Iris pigment epithelial cell (primary cell): Measurements from ENCODE around the gene CLIC5.
"Not testable (repeated sequence)": the region's sequence is repeated elsewhere in the genome, so short reads cannot be mapped to it uniquely, and the experiment has no call there.

ENCODE experiments used
- DNase-seq: peaks from one replicate; pipeline ENCODE4 v3.0.0-alpha.2; 2011; ENCODE audit warnings: low read depth

CLIC5 gene

DNA sequence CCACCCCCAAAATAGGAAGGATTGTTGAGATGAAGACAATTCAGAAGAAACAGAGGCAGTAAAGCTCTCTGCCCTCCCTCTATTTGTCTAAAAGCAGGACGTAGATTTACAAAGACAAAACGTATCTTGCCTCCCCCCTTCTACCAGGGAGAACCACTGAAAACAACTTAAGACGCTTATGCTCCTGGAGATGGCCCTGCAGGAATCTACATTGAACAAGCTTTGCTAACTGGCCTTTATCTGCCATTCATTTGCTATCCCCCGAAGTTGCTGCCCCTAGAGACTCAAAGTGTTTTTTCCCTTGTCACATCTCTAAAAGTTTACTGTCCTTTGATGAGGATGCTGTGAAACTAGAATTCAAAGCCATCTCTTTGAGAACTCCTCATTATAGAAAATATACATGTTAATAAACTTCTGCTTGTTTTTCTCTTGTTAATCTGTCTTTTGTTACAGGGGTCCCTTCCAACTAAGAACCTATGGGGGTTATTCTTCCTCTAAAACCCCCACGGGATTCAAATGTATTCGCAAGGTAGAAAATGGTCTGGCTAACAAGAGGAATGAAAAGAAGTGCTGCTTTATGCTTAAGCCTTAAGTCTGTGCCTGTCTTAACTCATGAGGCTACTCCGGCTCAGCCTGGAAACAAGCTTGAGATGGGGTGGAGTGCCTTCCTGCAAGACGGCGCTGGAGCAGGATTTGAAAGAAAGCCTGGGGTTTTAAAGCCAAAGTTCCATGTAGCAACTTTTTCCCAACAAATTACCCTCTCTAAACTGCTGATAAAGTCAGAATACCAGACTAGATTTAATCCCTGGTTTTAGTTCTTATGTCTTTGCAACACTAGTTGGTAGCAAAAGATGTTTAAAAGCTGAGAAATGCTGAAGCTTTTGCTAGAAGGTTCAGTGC lies 88.0 kb downstream of the CLIC5 start:
- no peak for DNase-seq

DNA sequence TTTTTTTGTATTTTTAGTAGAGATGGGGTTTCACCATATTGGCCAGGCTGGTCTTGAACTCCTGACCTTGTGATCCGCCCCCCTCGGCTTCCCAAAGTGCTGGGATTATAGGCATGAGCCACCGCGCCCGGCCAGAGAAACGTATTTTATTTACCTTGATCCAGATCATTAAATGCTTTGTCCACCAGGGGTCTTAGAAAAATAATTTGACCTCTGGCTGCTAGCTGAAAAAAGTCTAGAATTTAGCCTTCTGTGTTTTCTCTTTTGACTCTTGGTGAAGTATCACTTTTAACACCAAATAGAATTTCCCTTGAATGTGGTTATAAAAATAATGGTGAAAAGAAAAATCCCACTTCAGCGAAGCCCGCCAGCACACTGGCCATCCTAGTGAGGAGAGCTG lies 89.2 kb downstream of the CLIC5 start:
- DNase-seq = not testable (repeated sequence)

DNA sequence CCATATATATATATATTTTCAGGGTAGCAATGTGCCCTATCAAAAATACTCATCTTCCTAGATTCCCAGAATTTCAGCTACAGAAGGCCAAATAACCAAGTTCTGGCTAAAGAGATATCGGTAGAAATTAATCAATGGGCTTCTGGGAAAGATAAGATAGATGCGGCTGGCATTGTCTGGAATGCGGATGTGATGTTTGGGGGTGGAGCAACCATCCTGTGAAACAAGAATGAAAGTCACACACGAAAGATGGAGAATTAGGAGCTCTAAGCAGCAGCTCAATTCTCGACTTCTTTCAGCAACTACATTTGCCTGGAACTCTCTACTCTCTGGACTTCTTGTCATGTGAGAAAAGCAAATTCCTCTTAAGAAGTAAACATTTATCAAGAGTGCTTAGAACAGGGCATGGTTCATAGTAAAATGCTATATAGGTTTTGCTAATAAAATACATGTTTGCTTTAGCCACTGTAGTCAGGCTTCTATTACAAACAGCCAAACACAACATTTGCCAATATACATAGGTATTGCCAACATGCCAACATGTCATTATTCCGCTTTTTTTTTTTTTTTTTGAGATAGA lies 90.8 kb downstream of the CLIC5 start:
- no peak for DNase-seq

DNA sequence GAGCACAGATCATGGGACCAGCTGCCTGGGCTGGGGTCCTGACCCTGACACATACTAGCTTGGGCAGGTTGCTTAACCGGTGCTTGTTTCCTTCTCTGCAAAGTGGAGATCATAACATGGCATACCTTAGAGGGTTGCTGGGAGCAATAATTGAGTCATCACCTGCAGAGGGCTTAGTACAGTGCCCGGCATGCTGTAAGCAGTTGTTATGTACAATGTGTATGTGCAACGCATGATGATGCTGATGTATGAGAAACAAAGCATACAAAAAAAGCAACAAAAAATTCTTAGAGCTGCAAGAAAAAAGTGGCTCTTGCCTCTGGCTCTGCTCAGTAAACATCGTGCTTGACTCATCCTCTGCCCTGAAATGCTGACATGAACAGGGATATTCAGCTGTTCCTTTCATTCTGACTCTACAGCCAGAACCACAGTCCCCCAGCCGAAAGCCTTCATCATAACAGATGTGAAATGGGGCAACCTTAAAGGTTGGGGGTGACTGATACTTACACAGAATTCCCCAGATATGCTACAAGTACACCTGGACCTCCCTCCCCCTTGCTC lies 91.7 kb downstream of the CLIC5 start:
- peak; percentile 85 for DNase-seq

DNA sequence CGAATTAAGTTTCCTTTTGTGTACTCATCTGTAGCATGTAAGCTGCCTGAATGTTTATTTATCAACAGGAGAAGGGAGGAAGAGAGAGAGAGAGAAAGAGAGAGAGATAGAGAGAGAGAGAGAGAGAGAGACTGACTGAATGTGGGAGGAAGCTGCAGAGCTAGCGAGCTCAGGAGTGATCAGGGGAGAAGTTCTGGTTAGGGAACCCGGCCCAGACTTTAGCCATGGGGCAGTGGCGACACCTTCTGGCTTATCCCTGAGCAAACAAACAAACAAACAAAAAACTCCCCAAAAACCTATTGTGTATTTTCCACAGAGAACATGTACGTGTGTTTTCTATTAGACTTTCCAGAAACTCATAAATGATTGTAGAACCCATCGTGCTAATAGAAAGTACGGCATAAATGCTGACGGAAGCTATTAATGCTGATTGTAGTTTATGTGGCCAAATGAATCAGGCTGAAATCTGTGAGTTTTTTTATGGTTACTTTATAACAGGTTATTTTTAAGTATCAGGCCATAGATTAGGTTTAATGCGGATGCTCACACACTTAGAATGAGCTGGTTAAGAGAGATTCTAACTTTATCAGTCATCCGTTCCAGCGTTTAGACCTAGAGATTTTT lies 92.8 kb downstream of the CLIC5 start:
- peak; percentile 89 for DNase-seq

DNA sequence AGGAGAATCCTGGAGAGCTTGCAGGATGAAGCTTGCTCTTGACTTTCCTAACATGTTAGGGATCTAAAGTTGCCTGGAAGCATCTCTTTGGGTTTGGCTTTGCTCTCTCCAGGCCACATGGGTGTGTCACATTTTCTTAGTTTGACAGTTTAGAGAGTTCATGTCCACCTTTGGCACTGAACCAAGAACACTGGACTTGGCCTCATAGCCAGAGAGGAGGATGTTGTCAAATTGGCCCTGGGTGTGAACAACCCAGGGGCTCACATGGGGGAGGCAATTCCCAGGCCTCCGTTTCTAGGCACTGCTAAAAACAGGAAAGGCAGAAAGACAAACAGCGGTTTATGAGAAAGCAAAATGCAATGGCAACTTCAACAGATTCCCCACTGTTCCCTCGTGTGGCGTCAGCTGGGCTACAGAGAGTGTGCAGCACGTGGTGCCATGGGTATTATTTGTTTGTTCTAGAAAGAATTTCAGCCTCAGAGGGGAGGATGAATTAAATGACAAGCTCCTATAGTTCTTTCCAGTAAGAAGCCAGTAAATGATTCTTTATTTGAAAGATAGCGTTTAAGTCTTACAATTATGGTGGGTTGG lies 93.9 kb downstream of the CLIC5 start:
- DNase-seq = no peak

DNA sequence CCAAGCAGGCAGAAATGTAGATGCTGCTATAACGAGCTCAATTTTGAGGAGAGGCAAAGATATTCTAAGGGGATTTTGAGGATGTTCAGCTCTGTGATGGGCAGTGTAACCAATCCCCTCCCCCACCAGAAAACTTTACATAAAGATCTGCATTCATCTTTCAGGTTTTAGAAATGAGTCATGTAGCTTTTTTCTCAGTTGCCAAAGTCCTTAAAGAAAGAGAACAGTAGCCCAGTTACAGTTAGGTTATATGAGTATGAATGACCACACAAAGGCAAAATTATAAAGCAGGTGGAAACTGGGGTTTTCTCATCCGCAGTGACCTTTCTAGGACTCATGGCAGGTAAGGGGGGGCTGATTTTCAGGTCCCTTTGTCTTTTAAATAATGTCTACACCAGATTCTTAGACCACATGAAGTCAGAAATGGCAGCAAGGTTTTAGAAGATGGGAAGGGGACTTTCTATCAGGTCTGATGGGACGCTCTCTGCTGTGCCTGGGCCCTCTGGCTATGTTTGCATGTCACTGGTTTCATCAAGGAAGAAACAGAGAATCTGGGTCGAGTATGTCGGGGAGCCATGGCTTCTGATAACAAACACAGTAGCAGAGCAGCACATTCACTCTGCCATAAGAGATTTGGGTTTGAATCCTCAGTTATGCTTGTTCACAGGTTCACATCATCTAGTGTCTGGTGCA lies 94.7 kb downstream of the CLIC5 start:
- no peak for DNase-seq

DNA sequence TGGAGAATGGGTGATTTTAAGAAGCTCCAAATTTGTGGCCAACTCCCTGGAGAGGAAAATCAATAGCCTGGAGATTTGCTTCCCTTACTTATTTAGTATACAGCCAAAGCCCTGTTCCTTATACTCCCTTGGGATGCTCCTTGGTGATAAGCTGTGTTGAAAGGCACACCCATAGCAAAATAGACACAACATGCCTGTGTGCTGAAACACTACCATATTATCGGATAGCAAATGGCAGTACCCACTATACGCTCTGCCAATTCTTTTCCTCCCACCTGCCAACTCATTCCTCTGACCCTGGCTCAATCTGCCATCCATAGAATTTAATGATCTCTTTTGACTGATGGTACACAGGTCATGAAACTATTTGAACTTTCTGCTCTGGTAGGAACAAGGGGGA lies 98.2 kb downstream of the CLIC5 start:
- no peak for DNase-seq

DNA sequence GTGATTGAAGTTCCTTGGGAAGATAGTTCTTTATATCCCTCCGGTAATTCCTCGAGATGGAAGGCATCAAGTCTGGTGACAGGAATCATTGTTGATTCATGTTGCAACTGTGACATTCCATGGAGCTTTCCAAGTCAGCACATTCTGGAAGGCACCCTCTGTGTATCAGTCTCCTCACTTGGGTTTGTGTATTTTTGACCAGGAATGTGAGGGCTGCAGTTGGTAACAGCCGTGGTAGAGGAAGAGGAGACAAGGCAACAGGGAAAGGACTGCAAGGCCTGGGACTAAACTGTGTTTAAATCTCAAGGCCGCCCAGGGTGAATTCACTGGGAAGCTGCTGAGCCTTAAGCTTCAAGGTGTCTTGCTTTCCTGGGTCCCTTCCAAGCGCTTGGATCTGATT lies 99.0 kb downstream of the CLIC5 start:
- DNase-seq = no peak

DNA sequence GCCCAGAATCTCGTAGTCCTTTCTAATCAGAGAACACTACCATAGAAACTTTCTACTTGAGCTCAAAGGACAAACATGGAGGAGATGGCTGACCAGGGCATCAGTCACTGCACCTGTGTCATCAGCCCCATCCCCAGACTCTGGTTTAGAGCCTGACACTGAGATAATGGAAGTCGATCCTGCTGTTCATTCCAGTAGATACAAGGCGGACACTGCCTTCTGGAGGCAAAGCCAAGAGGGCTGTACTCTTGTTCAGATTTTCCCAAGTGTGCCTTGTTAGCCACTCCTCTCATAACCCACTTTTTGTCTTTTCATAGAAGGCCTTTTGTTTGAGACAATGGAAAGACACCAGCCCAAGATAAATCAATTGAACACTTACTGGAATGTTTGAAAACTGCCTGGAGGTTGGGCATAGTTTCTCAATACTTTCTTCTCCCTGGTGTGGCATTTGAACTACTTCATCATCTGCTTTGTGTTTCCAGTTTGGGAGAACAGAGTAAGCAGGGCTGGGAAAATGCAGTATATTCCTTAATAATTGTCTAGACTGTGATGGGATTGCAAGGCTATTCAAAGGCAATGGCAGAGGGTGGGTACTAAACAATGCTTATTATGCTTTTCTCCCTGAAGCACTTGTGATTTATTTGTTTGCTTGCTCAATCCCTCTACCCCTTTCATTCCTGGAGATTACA lies 99.7 kb downstream of the CLIC5 start:
- no peak for DNase-seq

DNA sequence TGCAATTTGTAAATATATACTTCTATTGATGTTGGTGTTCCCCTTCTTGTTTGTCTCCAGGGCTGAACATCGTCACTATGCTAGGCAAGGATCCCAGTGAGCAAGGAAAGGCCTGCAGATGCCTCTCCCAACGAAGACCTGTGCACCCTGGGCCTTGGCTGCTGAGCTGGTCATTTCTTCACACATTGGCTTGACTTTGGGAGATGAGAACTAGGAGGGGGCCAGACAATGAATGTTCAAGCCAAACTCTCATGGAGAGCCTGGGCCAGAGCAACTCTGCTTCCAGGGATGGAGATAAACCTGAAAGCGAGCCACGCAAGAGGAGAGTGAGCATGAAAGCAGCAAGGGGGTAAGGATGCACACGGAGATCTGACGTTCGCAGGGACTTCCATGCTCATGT lies 104.0 kb downstream of the CLIC5 start:
- no peak for DNase-seq

DNA sequence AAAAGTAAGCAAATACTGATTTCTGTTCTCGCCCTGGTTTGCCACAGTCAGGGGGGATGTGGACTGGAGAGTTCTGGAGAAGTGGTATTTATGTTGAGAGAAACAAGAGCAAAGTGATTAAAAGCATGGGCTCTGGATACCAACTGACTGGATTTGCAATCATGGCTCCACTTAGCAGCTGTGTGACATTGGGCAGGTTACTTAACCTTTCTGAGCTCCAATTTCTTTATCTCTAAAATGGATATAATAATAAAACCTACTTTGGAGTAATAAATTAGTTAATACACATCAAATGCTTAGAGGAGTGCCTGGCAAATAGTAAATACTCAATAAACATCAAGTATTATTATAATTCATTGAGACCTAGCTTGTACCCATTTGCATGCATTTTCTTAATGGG lies 111.7 kb downstream of the CLIC5 start:
- DNase-seq = no peak

DNA sequence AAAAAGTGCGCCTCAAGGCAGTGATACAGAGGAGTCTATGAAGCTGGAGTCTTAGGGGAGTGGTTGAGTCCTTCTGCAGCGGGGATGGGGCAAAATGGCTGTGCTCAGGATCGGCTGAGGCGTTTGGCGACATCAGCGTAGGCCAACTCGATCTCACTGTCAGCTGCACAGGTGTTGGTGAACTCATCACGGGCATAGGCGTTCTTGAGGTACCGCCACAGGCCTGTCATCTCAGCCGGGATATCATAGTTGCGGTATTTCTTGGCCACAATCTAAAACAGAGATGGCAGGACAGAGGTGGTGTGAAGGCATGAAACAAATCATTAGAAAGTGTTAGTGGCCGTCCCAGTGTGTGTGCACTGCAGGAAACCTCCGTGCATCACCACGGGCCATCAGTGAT lies 112.7 kb downstream of the CLIC5 start:
- DNase-seq = no peak

DNA sequence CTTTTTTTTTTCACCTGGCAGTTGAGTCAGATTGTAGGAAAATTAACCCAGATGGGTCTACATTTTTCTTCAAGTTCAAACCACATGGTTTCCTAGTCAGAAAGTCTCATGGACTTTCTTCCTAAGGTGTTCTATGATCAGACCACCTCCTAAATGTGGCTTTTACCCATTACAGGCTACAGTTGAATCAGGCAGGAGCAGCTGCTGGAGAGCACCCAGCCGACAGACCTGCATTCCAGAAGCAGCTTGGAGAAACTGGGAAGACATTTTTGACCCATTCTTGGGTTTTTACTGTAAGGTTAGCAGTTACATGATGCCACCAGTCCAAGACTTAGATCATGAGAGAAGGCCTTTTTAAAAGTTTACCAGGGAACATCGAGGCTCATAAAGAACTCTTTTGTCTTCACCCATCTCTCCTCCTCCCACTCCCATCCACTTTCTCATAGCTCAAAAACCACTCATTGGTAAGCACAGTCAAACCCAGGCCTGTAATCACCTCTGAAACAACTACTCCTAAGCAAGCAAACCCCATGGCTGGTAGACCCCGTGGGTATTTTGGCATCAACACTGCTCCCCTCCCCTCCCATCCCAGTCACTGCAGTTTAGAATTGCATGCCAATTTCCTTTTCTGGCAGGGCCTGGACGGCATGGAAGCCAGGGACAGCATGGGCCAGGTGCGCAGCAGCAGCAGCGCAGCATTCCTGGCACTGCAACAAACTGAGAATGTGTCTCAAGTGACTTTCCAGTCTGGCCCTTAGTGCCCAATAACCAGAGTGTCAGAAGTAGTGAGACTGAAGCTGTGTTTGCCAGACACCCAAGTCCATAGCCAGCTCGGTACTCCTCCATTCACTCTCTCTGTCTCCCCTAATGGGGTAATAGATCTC lies 113.7 kb downstream of the CLIC5 start:
- DNase-seq = no peak

DNA sequence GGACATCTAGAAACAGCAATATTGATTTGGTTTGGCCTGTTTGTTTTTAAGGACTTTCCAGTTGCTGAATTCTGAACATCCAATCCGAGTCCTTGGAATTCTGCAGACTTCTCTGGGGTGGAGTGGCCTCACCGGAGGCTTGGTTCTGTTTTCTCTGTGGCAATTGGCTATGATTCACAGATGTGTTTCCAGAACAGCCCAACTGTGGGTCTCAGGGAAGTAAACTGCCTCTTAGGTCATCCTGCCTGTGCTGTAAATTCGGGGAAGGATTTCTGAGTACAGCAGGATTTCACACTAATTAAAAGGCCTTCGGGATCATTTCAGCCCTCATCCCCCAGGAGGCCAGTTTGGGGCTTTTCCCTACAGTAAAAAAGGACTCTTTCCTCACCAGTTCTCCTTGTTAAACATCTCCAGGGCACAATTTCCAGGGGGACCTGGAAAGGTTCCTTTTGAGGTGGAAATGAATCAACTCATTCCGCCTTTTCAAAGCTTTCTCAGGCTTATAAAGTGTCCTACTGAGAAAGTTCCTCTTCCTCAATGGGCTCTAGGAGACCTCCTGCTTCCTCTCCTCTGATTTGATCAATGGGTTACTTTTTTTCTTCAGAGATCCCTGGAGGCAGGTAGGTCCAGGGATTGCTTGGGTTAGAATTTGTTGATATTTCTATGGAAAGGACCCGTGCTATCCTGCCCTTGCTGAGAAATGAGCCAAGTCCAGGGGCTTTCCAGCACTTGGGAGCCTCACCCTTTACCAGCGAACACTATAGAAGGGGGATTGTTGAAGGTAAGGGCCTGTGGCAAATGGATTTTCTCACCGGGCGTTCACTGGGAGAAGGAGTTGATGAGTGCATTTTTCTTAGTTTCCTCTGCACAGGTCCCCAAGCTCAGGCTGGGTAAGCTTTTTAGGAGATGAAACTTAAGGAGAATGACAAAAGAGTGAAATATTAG lies 114.6 kb downstream of the CLIC5 start:
- peak; percentile 71 for DNase-seq

DNA sequence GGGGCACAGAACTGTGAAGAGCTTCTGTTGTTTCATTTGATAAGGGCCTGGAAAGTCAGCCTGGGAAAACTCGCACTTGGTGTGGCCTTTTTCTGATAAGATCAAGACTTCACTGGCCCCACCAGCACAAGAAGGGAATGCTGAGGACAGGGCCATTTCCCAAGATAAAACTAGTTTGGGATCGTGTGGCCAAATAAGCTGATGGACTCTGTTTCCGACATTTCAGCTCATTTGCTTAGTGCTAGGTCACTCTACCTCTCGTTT lies 116.0 kb downstream of the CLIC5 start:
- no peak for DNase-seq

DNA sequence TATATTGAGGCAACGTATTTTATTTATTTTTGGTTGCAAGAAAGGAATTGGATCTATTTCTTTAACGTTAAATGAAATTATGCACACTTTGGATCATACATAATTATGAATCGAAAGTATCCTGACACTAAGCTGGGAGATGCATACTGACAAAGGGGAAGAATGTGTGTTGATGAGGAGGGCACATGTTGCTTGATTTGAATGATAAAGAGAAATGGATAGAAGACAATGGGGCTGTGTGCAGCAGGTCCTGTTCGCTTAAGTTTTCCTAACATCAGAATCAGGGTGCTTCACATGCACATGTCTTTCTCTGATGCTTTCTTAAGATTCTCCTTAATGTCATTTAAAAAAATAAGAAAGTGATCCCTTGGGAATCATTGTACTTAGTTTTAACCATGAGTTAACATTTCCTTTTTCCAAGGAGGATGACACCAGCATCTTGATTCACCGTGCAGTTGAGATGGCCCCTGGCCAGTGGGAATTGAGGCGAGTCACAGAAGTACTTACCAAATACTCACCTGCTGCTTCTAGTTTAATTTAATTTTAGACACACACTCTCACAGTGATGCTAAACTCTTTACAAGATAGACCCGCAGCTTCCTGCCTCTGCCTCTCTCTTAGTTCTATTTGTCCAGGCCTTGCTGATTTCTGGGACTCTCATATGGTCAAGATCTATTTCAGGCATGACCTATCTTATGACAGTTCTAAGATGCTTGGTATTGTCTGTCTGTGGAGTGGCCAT lies 116.5 kb downstream of the CLIC5 start:
- DNase-seq = no peak

DNA sequence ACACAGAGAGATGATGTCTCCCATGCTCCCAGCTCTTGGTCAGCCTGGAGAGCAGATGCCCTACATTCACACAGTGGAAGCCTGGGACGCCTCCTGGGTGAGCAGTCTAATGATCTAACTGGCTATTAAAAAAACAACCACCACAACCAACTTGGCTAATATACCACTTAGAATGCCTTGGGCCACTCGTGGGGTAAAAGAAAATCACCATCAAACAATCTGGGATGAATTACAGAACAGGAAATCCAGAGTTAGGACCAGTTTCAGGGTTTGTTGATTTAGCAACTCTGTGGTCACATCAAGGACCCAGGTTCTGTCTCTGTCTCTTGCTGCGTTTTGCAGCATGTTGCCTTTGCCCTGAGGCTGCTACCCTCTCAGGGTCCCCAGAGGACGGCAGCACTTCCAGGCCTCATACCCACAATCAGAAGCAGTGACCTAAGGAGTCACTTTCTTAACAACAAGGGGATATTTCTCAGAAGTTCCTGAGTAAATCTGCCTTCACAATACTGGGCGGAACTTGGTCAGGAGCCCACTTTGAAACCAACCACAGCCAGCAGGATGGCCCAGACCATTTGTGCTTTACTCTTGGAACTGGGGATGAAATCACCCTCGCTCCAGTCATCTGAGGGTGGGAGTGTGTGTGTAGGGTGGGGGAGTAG lies 118.7 kb downstream of the CLIC5 start:
- peak; percentile 58 for DNase-seq
